ENCODE results near the gene ARHGEF4. TPM values are rescaled to one million over a fixed set of nuclear protein-coding genes. Genes with fewer than 3 reads are reported as not detected.

ARHGEF4 gene
- total and polyA plus RNA-seq, 10 of the 15 experiments (the other 5 are each of a cell fraction or from before 2014, with no cell fraction given) = 0.02 to 0.24 (median 0.16) TPM; not detected in 6

DNA sequence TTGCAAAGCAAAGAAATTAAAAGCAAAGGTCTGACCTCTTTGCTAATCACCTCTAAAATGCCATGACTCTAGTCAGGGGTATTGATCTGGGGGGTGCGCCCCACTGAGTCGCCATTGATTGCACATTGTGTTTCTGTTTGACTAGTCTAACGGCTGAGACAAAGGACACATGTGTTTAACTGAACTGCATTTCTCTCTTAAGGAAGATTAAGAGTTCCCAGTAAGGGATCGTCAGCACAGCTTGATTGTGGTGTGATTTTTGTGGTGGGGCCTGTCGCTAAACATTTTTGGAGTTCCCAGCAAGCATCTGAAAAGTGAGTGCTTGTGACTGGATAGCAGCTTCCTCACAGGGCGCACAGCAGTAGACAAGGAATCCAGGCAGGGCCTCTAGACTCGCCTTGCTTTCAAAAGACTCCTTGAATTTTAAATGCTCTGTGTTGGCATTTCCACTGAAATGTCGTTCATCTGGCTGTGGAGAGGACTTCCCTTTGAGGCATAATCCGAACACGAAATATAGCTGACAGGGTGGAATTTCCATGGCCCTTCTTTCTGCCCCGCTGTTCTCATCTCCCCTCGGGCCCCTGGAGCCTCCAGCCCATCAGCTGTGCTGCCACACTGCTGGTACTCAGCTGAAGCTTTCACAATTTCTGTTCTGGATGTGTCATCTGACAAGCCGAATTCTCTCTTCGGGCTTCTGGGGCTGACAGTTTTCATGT lies 130.2 kb downstream of the ARHGEF4 start (continued):
- no peak for TF ChIP-seq NKRF (conservative IDR thresholded peaks at IDR 0.05)
- TF ChIP-seq, protein P1, sequence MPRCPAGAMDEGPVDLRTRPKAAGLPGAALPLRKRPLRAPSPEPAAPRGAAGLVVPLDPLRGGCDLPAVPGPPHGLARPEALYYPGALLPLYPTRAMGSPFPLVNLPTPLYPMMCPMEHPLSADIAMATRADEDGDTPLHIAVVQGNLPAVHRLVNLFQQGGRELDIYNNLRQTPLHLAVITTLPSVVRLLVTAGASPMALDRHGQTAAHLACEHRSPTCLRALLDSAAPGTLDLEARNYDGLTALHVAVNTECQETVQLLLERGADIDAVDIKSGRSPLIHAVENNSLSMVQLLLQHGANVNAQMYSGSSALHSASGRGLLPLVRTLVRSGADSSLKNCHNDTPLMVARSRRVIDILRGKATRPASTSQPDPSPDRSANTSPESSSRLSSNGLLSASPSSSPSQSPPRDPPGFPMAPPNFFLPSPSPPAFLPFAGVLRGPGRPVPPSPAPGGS (IDR thresholded peaks at IDR 0.05; ENCODE audit: borderline replicate concordance, insufficient read depth, low read depth, low read length, poor library complexity, severe bottlenecking) = no peak
- TF ChIP-seq LARP7 (IDR thresholded peaks at IDR 0.05) = no peak
- TF ChIP-seq ZNF274 (IDR thresholded peaks at IDR 0.05; ENCODE audit: insufficient read depth, insufficient read length) = no peak
- TF ChIP-seq, protein P2, sequence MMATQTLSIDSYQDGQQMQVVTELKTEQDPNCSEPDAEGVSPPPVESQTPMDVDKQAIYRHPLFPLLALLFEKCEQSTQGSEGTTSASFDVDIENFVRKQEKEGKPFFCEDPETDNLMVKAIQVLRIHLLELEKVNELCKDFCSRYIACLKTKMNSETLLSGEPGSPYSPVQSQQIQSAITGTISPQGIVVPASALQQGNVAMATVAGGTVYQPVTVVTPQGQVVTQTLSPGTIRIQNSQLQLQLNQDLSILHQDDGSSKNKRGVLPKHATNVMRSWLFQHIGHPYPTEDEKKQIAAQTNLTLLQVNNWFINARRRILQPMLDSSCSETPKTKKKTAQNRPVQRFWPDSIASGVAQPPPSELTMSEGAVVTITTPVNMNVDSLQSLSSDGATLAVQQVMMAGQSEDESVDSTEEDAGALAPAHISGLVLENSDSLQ (IDR thresholded peaks at IDR 0.05) = no peak
- no peak for TF ChIP-seq SIN3A (IDR thresholded peaks at IDR 0.05; ENCODE audit: low read depth, low read length)
- no peak for TF ChIP-seq SPI1 (IDR thresholded peaks at IDR 0.05; ENCODE audit: borderline replicate concordance, insufficient read depth, low read depth, low read length)
- TF ChIP-seq JUNB (IDR thresholded peaks at IDR 0.05) = no peak
